ENCODE data around the gene BMP5. TPM values are rescaled to one million over a fixed set of nuclear protein-coding genes. Genes with fewer than 3 reads are reported as not detected.
A peak's percentile ranks its signal among the peaks of the same experiment; 100 is the strongest.

The BMP5 gene
- total and polyA plus RNA-seq, 10 of the 15 experiments (the other 5 are each of a cell fraction or from before 2014, with no cell fraction given) = not detected

DNA sequence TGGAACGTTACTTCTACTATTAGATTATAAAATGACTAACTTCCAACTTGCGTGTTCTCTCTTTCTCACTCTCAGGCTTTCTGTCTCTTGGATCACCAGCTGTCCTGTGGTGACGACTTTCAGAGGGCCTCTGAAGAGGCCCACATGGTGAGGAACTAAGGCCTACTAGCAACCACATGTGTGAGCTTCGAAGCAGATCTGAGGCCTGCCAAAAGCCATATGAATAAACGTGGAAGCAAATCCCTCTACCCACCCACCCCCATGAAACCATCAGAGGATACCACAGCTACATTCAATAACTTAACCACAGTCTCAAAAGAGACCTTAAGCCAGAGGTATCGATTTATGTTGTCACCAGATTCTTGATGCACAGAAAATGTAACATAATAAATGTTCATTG is 13.5 kb upstream of the BMP5 start:
- no peaks in the 10 kb centered on the region for H3K27me3 ChIP-seq (replicated peaks in 1 of 2; ENCODE audit: control insufficient read depth in 2 of 2, insufficient read depth in 2 of 2, low read length in 1 of 2)
- no peak overlapping the region for H2AFZ ChIP-seq (ENCODE audit: control insufficient read depth, low read depth, low read length)
- no peaks in the 10 kb centered on the region for H3K9me3 ChIP-seq (replicated peaks; ENCODE audit: control insufficient read depth, insufficient read depth, low read length)
- BruUV-seq (replicated peaks) = no TSS peak
- no peak for DNase-seq (ENCODE audit: low read depth, low spot score)
- H3K4me1 ChIP-seq (ENCODE audit: control insufficient read depth, insufficient read depth, low read length) = no peaks in the 10 kb centered on the region
- ChIA-PET POLR2A (no interaction called here), SMC1A (ENCODE audit: uncharacterized antibody, unreplicated experiment) (interaction anchor here (1.1 kb wide), 1 partner anchor 11 kb away, joined by 4 read pairs; no protein-coding TSS in a partner anchor), CTCF (no interaction called here), RAD21 (ENCODE audit: unreplicated experiment) (interaction anchor here (1.2 kb wide), 1 partner anchor 612 kb away, joined by 3 read pairs; no protein-coding TSS in a partner anchor)
- no peak overlapping the region for H3K9ac ChIP-seq (ENCODE audit: control insufficient read depth, insufficient read depth, low read length)
- in situ Hi-C loops (cut with MboI) (loop anchor here (10.0 to 25.0 kb wide), 2 partner anchors 264 to 602 kb away; no protein-coding TSS in a partner anchor), intact Hi-C loops (cut with micrococcal nuclease; ENCODE audit: unreplicated experiment) (no loop called here)
- H4K20me1 ChIP-seq (ENCODE audit: control insufficient read depth, insufficient read depth) = no peaks in the 10 kb centered on the region
- no peak for TF ChIP-seq SREBF2 (IDR thresholded peaks at IDR 0.05; ENCODE audit: low read length)
- no peak for TF ChIP-seq CREB1 (IDR thresholded peaks at IDR 0.05; ENCODE audit: low read depth)
- TF ChIP-seq LARP7 (IDR thresholded peaks at IDR 0.05) = no peak
- TF ChIP-seq ZZZ3 (IDR thresholded peaks at IDR 0.05; ENCODE audit: control insufficient read depth, insufficient read length, low read depth) = no peak
- TF ChIP-seq CREM (IDR thresholded peaks at IDR 0.05; ENCODE audit: low read depth) = no peak
- no peak for TF ChIP-seq SKIL (IDR thresholded peaks at IDR 0.05; ENCODE audit: low read depth, poor library complexity, severe bottlenecking)
- TF ChIP-seq ZBTB33 (IDR thresholded peaks at IDR 0.05) = no peak
- TF ChIP-seq KLF5 (IDR thresholded peaks at IDR 0.05; ENCODE audit: partially characterized antibody) = no peak
- no peak for TF ChIP-seq CEBPZ (IDR thresholded peaks at IDR 0.05; ENCODE audit: low read depth, low read length)
- TF ChIP-seq ZNF217 (IDR thresholded peaks at IDR 0.05) = no peak
- TF ChIP-seq FOS (IDR thresholded peaks at IDR 0.05; ENCODE audit: borderline replicate concordance, extremely low read depth, insufficient read length) = no peak
- WGBS (ENCODE audit: insufficient coverage, insufficient replicate concordance, low lambda C conversion rate, missing lambda C conversion rate) = 41% methylated on average over 6 of the region's 6 CpGs
- no peaks in the 10 kb centered on the region for H3K36me3 ChIP-seq (ENCODE audit: control insufficient read depth in 2 of 2, insufficient read depth in 2 of 2, low read length in 1 of 2)
- peak; percentile 38 for ATAC-seq
- H3K4me2 ChIP-seq (ENCODE audit: control insufficient read depth, insufficient read depth) = no peak overlapping the region
- no peak for FAIRE-seq
- no peaks in the 10 kb centered on the region for H3K79me2 ChIP-seq (ENCODE audit: control insufficient read depth, insufficient read depth, low read length)
- H3K4me3 ChIP-seq = no peak overlapping the region
- H3K27ac ChIP-seq (ENCODE audit: control insufficient read depth, insufficient read depth) = no peak overlapping the region

Data from GM12878 (cell line).